Measurements from ENCODE around the gene MYO16.

DNA sequence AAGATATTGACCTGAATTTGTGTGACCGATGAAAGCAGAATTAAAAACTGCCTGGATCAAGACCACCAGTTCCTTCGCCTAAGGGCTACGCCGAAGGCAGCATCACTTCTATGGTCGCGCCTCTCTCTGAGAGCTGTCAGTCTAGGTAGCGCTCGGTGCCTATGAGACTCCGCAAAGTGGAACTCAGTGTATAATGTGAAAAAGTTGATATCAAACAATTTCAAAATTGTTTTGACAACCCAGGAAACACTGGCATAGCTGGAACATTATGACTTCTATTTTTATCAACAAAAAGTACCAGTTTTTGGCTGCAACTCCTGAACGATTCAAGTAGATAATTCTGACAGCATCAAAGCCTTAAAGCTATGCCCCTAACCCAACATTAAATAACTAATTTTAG lies 223.6 kb downstream of the MYO16 start:
- TF ChIP-seq EP300 (IDR thresholded peaks at IDR 0.05) (no peak), POLR2AphosphoS5 (IDR thresholded peaks at IDR 0.05) (no peak)

Data from gastroesophageal sphincter (tissue), 2 donors.